Stimulated activated CD4-positive, alpha-beta T cell treated with anti-CD3 and anti-CD28 coated beads, Interleukin-4, amount 100 ng/mL, for 4 hours (primary cell): Measurements from ENCODE around the gene DNAJC3.
"Not testable (repeated sequence)": the region's sequence is repeated elsewhere in the genome, so short reads cannot be mapped to it uniquely, and the experiment has no call there.

ENCODE experiments used
- DNase-seq, 2 experiments: peaks; one replicate each; pipeline ENCODE4 v3.0.0-alpha.2; 2020

DNAJC3 gene

GRCh38 chr13:95784161-95784899 is 107.4 kb downstream of the DNAJC3 start:
- no peak for DNase-seq

- DNase-seq = no peak
Measured at GRCh38 chr13:95784900-95785290, 108.0 kb downstream of the DNAJC3 start.

- no peak for DNase-seq
Measured at GRCh38 chr13:95787356-95788099, 110.6 kb downstream of the DNAJC3 start.

- no peak for DNase-seq
Measured at GRCh38 chr13:95788100-95788463, 111.1 kb downstream of the DNAJC3 start.

- not testable (repeated sequence) for DNase-seq
Measured at GRCh38 chr13:95789315-95789714, 112.4 kb downstream of the DNAJC3 start.

- no peak for DNase-seq
Measured at GRCh38 chr13:95791084-95791722, 114.3 kb downstream of the DNAJC3 start.

- DNase-seq = no peak
Measured at GRCh38 chr13:95793018-95793555, 116.1 kb downstream of the DNAJC3 start.

- DNase-seq = no peak
Measured at GRCh38 chr13:95793781-95794180, 116.8 kb downstream of the DNAJC3 start.

- no peak for DNase-seq
Measured at GRCh38 chr13:95797016-95797415, 120.1 kb downstream of the DNAJC3 start.

GRCh38 chr13:95800436-95800835 is 123.5 kb downstream of the DNAJC3 start:
- DNase-seq = no peak

- DNase-seq = no peak
Measured at GRCh38 chr13:95801825-95802224, 124.9 kb downstream of the DNAJC3 start.

- no peak for DNase-seq
Measured at GRCh38 chr13:95805921-95806320, 129.0 kb downstream of the DNAJC3 start.

- no peak for DNase-seq
Measured at GRCh38 chr13:95809429-95809828, 132.5 kb downstream of the DNAJC3 start.

- DNase-seq = no peak
Measured at GRCh38 chr13:95813139-95813538, 136.2 kb downstream of the DNAJC3 start.

GRCh38 chr13:95814495-95814894 is 137.6 kb downstream of the DNAJC3 start:
- no peak for DNase-seq

- DNase-seq = no peak
Measured at GRCh38 chr13:95822303-95822702, 145.4 kb downstream of the DNAJC3 start.

- DNase-seq = no peak
Measured at GRCh38 chr13:95833126-95833525, 156.2 kb downstream of the DNAJC3 start.

- no peak for DNase-seq
Measured at GRCh38 chr13:95833719-95834118, 156.8 kb downstream of the DNAJC3 start.

- DNase-seq = peak; percentile 42 to 52
Measured at GRCh38 chr13:95834134-95834765, 157.3 kb downstream of the DNAJC3 start.

GRCh38 chr13:95841894-95842293 is 165.0 kb downstream of the DNAJC3 start:
- DNase-seq = no peak

- DNase-seq = no peak
Measured at GRCh38 chr13:95842898-95843297, 166.0 kb downstream of the DNAJC3 start.
